Aorta (tissue), 5 donors: ENCODE data around the gene DCST2. TPM values are rescaled to one million over a fixed set of nuclear protein-coding genes. Genes with fewer than 3 reads are reported as not detected.

Experiments
- ATAC-seq: fragments of 200-7000 bp; cut with Tn5 transposase; one replicate; pipeline ENCODE4 v1.9.1; 2022; ENCODE audit warnings: moderate library complexity; ENCODE audit not compliant: low FRiP score
- DNase-seq, 2 donors: peaks; one replicate each; pipeline ENCODE4 v3.0.0-alpha.2; 2020
- H3K27ac ChIP-seq, 2 donors: one replicate each; pipeline ENCODE4 v1.5.1; 2013; ENCODE audit warnings: low read length in 2 of 2, mild to moderate bottlenecking in 2 of 2, moderate library complexity in 2 of 2, control low read depth in 1 of 2, inconsistent platforms in 1 of 2, low read depth in 1 of 2
- H3K27me3 ChIP-seq, 2 donors: one replicate each; pipeline ENCODE4 v1.6.1; 2013; ENCODE audit warnings: control low read depth in 1 of 2, low read length in 1 of 2, mild to moderate bottlenecking in 1 of 2, moderate library complexity in 1 of 2; ENCODE audit not compliant: insufficient read depth in 2 of 2, control insufficient read depth in 1 of 2
- H3K36me3 ChIP-seq, 2 donors: one replicate each; pipeline ENCODE4 v1.6.1; 2013; ENCODE audit warnings: control low read depth in 1 of 2, low read length in 1 of 2, mild to moderate bottlenecking in 1 of 2; ENCODE audit not compliant: insufficient read depth in 2 of 2, control insufficient read depth in 1 of 2
- H3K4me1 ChIP-seq, 2 donors: one replicate each; pipeline ENCODE4 v1.6.1; 2013; ENCODE audit warnings: low read length in 2 of 2, control low read depth in 1 of 2, mild to moderate bottlenecking in 1 of 2, moderate library complexity in 1 of 2; ENCODE audit not compliant: insufficient read depth in 2 of 2, control insufficient read depth in 1 of 2
- H3K4me3 ChIP-seq, 2 donors: one replicate each; pipeline ENCODE4 v1.5.1; 2013; ENCODE audit warnings: low read length in 2 of 2, control low read depth in 1 of 2, mild to moderate bottlenecking in 1 of 2
- H3K9me3 ChIP-seq: one replicate; pipeline ENCODE4 v1.6.1; 2013; ENCODE audit warnings: mild to moderate bottlenecking, low read length; ENCODE audit not compliant: control insufficient read depth
- WGBS, 2 donors: extraction: QIAGEN DNeasy Blood & Tissue Kit; methylation state at CpG; one replicate each; pipeline ENCODE4 v1.1.7; 2013; 5-methylcytosine and 5-hydroxymethylcytosine counted together
- intact Hi-C, 2 donors: fragments of 100-400 bp; cut with DNase I; formaldehyde crosslinking; loops; one replicate each; pipeline versions ENCODE4 v1.14.2 to v1.15.0; 2022
- polyA plus RNA-seq, 2 donors: library from polyadenylated mRNA; stranded (reverse); fragments of 200-250 nt; gene quantifications; one replicate each; pipeline ENCODE4 v1.2.3, GENCODE V29; 2013
- total RNA-seq, 2 donors: library from RNA; stranded (reverse); fragmentation: NEBNext Ultra II Directional; extraction: Animal tissue kit (Norgen Biotek cat#: 25700); gene quantifications; one replicate each; pipeline ENCODE4 v1.2.1, GENCODE V29; 2021
- donor health status: healthy with polysubstance abuse.
- donor health status: Bipolar disorder and iron deficiency.
- donor health status: DM: no; HTN: no; CAD: no.
- donor health status: DM: no; HTN: no; CAD: no.
- donor health status: DM: yes; HTN: yes; CAD: no.

Gene DCST2
- total and polyA plus RNA-seq, 4 donors = 0.25 to 5.6 (median 1.3) TPM

DNA sequence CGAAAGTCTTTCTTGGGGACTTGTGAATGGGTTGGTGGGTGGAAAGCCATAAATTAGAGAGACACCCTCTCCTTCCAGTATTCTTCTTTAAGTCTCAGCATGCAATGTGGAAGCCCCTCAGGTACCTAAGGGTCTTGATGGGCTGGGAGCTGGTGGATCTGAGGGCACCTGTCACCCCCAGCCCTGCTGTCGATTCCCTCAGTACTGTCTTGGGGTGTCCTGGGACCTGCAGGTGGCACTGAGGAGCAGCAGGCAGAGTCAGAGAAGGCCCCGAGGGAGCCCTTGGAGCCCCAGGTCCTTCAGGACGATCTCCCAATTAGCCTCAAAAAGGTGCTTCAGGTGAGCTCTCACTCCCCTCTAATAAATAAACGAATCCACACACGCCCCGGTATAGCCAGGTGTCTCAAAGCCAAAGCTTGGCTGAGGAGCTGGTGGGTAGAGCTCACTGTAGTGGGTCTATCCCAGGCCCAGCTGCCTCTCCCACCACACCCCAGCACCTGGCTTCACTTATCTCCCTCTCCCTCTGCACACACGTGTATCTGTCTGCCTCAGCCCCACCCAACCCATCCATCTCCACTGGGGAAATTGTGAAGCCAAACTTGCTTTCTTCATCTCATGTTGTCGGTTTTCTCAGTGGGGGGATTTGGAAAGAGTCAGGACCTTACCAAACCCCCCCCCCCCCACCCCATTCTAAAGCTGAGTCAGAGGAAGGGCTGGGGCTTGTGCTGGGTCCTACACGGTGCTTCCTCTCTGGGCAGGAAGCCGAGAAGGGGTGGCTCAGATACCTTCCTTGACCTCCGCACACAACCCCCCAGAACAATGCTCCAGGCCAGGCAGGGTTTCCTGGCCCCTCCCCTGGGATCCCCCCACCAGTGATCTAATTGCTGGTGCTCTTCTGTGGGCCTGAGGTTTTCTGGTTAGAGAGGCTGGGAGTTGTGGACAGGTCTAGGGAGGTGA lies 19.1 kb upstream of the DCST2 start:
- no peaks in the 10 kb centered on the region for H3K9me3 ChIP-seq
- ATAC-seq = no peak
- no peak overlapping the region for H3K27ac ChIP-seq
- no peaks in the 10 kb centered on the region for H3K4me1 ChIP-seq
- H3K27me3 ChIP-seq = no peaks in the 10 kb centered on the region
- intact Hi-C loops = no loop called here
- H3K4me3 ChIP-seq = no peak overlapping the region
- 50 to 52% methylated on average over 12 of the region's 12 CpGs for WGBS, 2 donors
- no peak for DNase-seq
- peaks cover 0 to 1% of the 10 kb centered on the region in 2 donors for H3K36me3 ChIP-seq

DNA sequence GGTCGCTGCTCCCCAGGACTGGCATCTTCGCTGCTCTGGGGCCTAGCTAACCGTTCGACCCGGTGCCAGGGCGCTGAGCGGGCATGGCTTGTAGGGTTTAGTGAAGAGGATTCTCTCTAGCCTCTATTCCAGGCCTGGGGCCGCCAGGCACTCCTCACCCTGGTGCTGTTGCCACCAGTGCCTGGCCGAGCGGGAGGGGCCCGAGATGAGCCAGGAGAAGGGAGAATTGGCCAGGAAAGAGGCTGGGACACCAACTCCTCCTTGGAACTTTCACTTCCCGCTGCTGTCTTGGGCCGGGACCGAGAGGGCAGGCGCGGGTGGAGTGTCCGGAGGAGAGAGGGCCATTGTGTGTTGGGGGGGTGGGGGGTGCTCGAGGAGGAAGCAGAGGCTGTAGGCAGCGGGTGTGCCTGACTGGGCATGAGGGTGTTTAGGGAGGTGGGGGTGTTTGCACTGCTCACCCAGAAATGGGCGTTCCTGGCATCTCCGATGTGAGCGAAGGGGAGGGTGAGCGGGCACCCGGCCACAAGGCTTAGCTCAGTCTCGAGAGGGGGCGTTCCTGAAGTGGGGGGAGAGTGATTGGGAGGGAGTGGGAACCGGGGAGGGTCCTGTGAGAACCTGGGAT lies 18.3 kb upstream of the DCST2 start:
- H3K4me3 ChIP-seq = peak overlapping the region; percentile 44 to 67
- H3K27ac ChIP-seq = peak overlapping the region in 1 of 2 donors; percentile 53
- H3K9me3 ChIP-seq = no peaks in the 10 kb centered on the region
- DNase-seq (peak; percentile 77 to 89), ATAC-seq (peak; percentile 50)
- H3K4me1 ChIP-seq = no peaks in the 10 kb centered on the region
- 1 to 2% methylated on average over 27 of the region's 27 CpGs for WGBS, 2 donors
- no peaks in the 10 kb centered on the region for H3K36me3 ChIP-seq
- intact Hi-C loops = no loop called here
- H3K27me3 ChIP-seq = no peaks in the 10 kb centered on the region

- ATAC-seq (peak; percentile 21), DNase-seq (peak in 1 of 2 donors; percentile 80)
- intact Hi-C loops = no loop called here
- H3K36me3 ChIP-seq = no peaks in the 10 kb centered on the region
- peak overlapping the region; percentile 44 to 67 for H3K4me3 ChIP-seq
- no peaks in the 10 kb centered on the region for H3K4me1 ChIP-seq
- WGBS, 2 donors = 0 to 1% methylated on average over 29 to 31 of the region's 31 CpGs
- H3K27ac ChIP-seq = peak overlapping the region in 1 of 2 donors; percentile 53
- H3K9me3 ChIP-seq = no peaks in the 10 kb centered on the region
- no peaks in the 10 kb centered on the region for H3K27me3 ChIP-seq
Observed at GRCh38 chr1:155051342-155051776, 17.8 kb upstream of the DCST2 start.

- Histone ChIP-seq H3K4me3 (peak within 1 kb of the TSS; percentile 44 to 67), H3K9me3 (no peaks in the 10 kb centered on the region), H3K27me3 (no peaks in the 10 kb centered on the region), H3K36me3 (no peaks in the 10 kb centered on the region), H3K27ac (peak within 1 kb of the TSS in 1 of 2 donors; percentile 65), H3K4me1 (no peaks in the 10 kb centered on the region)
- peak; percentile 92 for ATAC-seq
- WGBS, 2 donors = 1% methylated on average over 81 to 99 of the region's 99 CpGs
- DNase-seq = peak; percentile 93 to 96
- intact Hi-C loops = no loop called here
Observed at GRCh38 chr1:155050560-155051341, 17.2 kb upstream of the DCST2 start, which contains the start of gene ADAM15. ADAM15 (plus strand) TSS chr1:155051316; CDS start chr1:155051387, 71 bp downstream.

DNA sequence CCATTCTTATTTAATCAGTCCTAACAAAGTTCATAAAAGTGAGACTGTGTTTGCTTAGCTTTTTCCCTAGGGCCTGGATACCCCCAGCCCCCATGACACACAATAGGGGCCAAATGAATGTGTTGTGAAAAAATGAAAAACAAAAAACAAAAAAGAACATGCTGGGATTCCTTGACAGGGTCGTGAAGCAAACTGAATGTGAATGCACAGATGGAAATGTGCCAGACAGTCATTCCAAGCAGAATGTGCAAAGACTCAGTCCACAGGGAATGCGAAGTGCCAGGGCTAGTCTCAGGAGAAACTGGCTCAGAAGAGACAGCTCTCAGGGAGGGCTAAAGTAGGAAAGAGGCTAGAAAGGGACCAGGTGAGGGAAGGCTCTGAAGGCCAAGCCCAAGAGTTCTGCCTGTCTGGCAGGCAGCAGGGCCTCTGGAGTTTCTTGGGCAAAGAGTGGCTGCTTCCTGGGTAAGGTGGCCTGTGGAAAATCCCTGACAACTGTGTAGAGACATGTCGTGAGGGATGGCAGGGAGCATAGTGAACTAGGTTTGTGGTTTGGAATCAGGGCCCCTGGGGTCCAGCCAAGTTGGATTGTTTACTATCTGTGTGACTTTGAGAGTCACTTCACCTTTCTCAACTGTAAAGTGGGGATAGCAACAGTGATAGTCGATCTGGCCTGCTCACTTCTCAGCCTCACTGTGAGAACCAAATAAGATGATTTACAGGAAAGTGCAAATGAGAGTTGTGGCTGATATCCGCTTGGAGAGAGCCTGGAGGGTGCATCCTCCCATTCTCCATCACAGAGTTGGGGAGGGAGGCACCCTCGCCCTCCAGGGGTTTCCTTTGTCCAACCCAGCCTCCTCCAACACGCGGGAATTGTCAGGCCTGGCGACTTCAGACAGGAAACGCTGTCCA lies 16.3 kb upstream of the DCST2 start:
- ATAC-seq (no peak), DNase-seq (no peak)
- Histone ChIP-seq H3K4me3 (no peak overlapping the region), H3K4me1 (no peaks in the 10 kb centered on the region), H3K9me3 (no peaks in the 10 kb centered on the region), H3K27me3 (no peaks in the 10 kb centered on the region), H3K36me3 (no peaks in the 10 kb centered on the region), H3K27ac (peak overlapping the region in 1 of 2 donors; percentile 65)
- WGBS, 2 donors = 13 to 17% methylated on average over 10 of the region's 10 CpGs
- intact Hi-C loops = loop anchor here in 1 of 2 donors (5.0 kb wide), 1 partner anchor 32 kb away; no protein-coding TSS in a partner anchor

- ATAC-seq = no peak
- no peak overlapping the region for H3K4me3 ChIP-seq
- H3K27ac ChIP-seq = no peak overlapping the region
- intact Hi-C loops = loop anchor here in 1 of 2 donors (5.0 kb wide), 1 partner anchor 34 kb away; no protein-coding TSS in a partner anchor
- no peaks in the 10 kb centered on the region for H3K4me1 ChIP-seq
- no peaks in the 10 kb centered on the region for H3K36me3 ChIP-seq
- WGBS, 2 donors = 91 to 94% methylated on average over 8 of the region's 8 CpGs
- DNase-seq = no peak
- no peaks in the 10 kb centered on the region for H3K9me3 ChIP-seq
- H3K27me3 ChIP-seq = no peaks in the 10 kb centered on the region
Observed at GRCh38 chr1:155048449-155049334, 15.1 kb upstream of the DCST2 start.
